Psoas muscle (tissue), 8 donors: Measurements from ENCODE around the gene PRG2. TPM values are rescaled to one million over a fixed set of nuclear protein-coding genes. Genes with fewer than 3 reads are reported as not detected.
"Not testable (repeated sequence)": the region's sequence is repeated elsewhere in the genome, so short reads cannot be mapped to it uniquely, and the experiment has no call there.

Experiments
- ATAC-seq, 4 donors: fragments of 200-7000 bp; cut with Tn5 transposase; one replicate each; pipeline ENCODE4 v1.9.1; 2020; ENCODE audit warnings: moderate library complexity in 3 of 4, mild to moderate bottlenecking in 2 of 4
- DNase-seq, 2 donors: peaks; one replicate each; pipeline ENCODE4 v3.0.0-alpha.2; 2020
- H3K27ac ChIP-seq: fragments of 200-600 bp; one replicate; pipeline ENCODE4 v1.8.0; 2022
- H3K27me3 ChIP-seq, 3 donors: fragments of 200-600 bp in 1 of 3; one replicate each; pipeline versions ENCODE4 v1.6.1 to v1.8.0; 2013 to 2022; ENCODE audit warnings: low read length in 2 of 3, mild to moderate bottlenecking in 2 of 3, moderate library complexity in 1 of 3; ENCODE audit not compliant: insufficient read depth in 3 of 3
- H3K36me3 ChIP-seq, 2 donors: fragments of 200-600 bp in 1 of 2; one replicate each; pipeline versions ENCODE4 v1.6.1 to v1.8.0; 2013 to 2022; ENCODE audit warnings: low read depth in 1 of 2, mild to moderate bottlenecking in 1 of 2, moderate library complexity in 1 of 2; ENCODE audit not compliant: insufficient read depth in 1 of 2
- H3K4me1 ChIP-seq: fragments of 200-600 bp; one replicate; pipeline ENCODE4 v1.8.0; 2022
- H3K4me3 ChIP-seq: fragments of 200-600 bp; one replicate; pipeline ENCODE4 v1.8.0; 2022; ENCODE audit warnings: mild to moderate bottlenecking
- H3K9me3 ChIP-seq: fragments of 200-600 bp; one replicate; pipeline ENCODE4 v1.8.0; 2022
- WGBS, 3 donors: extraction: QIAGEN DNeasy Blood & Tissue Kit; methylation state at CpG; one replicate each; pipeline versions ENCODE4 v1.1.6 to v1.1.7; 2013; 5-methylcytosine and 5-hydroxymethylcytosine counted together
- intact Hi-C, 2 donors: fragments of 100-400 bp; cut with DNase I; formaldehyde crosslinking; loops; one replicate each; pipeline versions ENCODE4 v1.11.0 to v1.14.2; 2022
- polyA plus RNA-seq, 3 donors: library from polyadenylated mRNA; stranded (reverse); fragments of 200-250 nt; gene quantifications; one replicate each; pipeline ENCODE4 v1.2.3, GENCODE V29; 2013
- total RNA-seq, 4 donors: library from RNA; stranded (reverse); fragmentation: NEBNext Ultra II Directional in 2 of 4; extraction: Animal tissue kit (Norgen Biotek cat#: 25700) in 2 of 4; gene quantifications; one replicate each; pipeline versions ENCODE4 v1.2.1 to v1.2.4, GENCODE V29; 2021 to 2023
- TF ChIP-seq, protein P1 (sequence below): fragments of 200-600 bp; IDR thresholded peaks from one replicate; pipeline ENCODE4 v1.8.0; 2022; ENCODE audit warnings: antibody characterized with exemption
- donor health status: healthy with polysubstance abuse.
- donor health status: DM: no; HTN: no; CAD: no; lungs with moderate emphysema.
- donor health status: Bipolar disorder and iron deficiency.
- donor health status: healthy.
- donor health status: DM: yes; HTN: yes; CAD: no.
- donor health status: DM: no; HTN: no; CAD: no.
- donor health status: DM: no; HTN: no; CAD: no.
- donor health status: DM: yes; HTN: yes; CAD: no.

Gene PRG2
- total and polyA plus RNA-seq, 7 donors = 0.25 TPM; not detected in 6

- H3K4me1 ChIP-seq = peaks cover 3% of the 10 kb centered on the region
- TF ChIP-seq, protein P1, sequence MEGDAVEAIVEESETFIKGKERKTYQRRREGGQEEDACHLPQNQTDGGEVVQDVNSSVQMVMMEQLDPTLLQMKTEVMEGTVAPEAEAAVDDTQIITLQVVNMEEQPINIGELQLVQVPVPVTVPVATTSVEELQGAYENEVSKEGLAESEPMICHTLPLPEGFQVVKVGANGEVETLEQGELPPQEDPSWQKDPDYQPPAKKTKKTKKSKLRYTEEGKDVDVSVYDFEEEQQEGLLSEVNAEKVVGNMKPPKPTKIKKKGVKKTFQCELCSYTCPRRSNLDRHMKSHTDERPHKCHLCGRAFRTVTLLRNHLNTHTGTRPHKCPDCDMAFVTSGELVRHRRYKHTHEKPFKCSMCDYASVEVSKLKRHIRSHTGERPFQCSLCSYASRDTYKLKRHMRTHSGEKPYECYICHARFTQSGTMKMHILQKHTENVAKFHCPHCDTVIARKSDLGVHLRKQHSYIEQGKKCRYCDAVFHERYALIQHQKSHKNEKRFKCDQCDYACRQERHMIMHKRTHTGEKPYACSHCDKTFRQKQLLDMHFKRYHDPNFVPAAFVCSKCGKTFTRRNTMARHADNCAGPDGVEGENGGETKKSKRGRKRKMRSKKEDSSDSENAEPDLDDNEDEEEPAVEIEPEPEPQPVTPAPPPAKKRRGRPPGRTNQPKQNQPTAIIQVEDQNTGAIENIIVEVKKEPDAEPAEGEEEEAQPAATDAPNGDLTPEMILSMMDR = no peak
- no peaks in the 10 kb centered on the region for H3K27me3 ChIP-seq
- peak in 1 of 2 donors; percentile 36 for DNase-seq
- peak in 3 of 4 donors; percentile 44 to 58 (median 51) for ATAC-seq
- peak overlapping the region; percentile 51 for H3K27ac ChIP-seq
- intact Hi-C loops = no loop called here
- 57 to 59% (median 57%) methylated on average over 4 of the region's 4 CpGs for WGBS, 3 donors
- H3K4me3 ChIP-seq = no peak overlapping the region
- peaks cover 0 to 26% of the 10 kb centered on the region in 2 donors for H3K36me3 ChIP-seq
- no peaks in the 10 kb centered on the region for H3K9me3 ChIP-seq
Measured at GRCh38 chr11:57406337-57406904, 16.0 kb upstream of the PRG2 start.

DNA sequence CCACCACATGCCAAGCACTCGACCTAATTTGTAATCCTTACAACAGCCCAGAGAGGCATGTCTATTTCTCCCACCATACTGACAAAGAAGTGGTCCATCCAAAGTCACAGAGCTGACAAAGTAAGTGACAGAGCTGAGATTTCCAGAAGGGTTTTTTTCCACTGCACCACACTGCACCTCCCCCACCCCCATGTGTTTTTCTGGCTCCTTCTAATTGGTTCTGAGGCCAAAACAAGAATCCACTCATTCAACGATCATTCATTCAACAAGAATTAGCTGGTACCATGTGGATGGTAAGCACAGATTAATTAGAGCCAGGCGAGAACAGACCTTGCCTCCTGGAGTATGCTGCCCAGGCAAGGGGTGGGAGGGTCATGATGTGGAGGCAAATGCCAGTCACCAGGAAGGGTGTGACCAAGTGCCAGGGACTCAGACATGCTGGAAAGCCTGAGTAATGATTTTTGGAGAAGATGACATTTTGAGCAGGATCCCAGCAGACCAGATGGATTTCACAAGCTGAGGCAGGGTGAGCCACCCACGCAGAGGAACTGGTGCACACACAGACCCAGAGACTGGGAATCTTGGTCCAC, 14.9 kb upstream of the PRG2 start:
- Histone ChIP-seq H3K4me1 (peaks cover 3% of the 10 kb centered on the region), H3K9me3 (no peaks in the 10 kb centered on the region), H3K4me3 (no peak overlapping the region), H3K27me3 (no peaks in the 10 kb centered on the region), H3K27ac (no peak overlapping the region), H3K36me3 (peaks cover 0 to 18% of the 10 kb centered on the region in 2 donors)
- TF ChIP-seq, protein P1 = no peak
- 45 to 68% (median 49%) methylated on average over 4 of the region's 4 CpGs for WGBS, 3 donors
- intact Hi-C loops = no loop called here
- no peak for DNase-seq
- ATAC-seq = no peak

DNA sequence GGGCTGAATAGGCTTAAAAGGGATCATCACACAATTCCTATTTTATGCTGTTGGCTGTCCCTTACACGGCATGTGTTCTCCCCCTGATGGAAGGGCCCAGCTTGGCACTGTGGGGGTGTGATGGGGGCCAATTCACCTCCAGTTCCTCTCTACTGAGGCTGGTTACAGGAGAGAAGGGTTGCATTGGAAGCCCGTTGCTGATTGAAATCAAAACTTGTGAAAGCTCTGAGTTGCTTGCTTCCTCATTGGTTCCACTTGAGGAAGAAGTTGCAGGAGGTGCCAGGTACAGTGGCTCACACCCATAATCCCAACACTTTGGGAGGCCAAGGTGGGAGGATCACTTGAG, 13.3 kb upstream of the PRG2 start:
- Histone ChIP-seq H3K4me1 (peaks cover 3% of the 10 kb centered on the region), H3K27ac (no peak overlapping the region), H3K4me3 (no peak overlapping the region), H3K36me3 (peaks cover 0 to 5% of the 10 kb centered on the region in 2 donors), H3K27me3 (no peaks in the 10 kb centered on the region), H3K9me3 (no peaks in the 10 kb centered on the region)
- WGBS, 3 donors = 82 to 88% (median 86%) methylated on average over 2 of the region's 2 CpGs
- ATAC-seq = no peak
- intact Hi-C loops = no loop called here
- no peak for DNase-seq
- TF ChIP-seq, protein P1 = no peak

GRCh38 chr11:57403003-57403801, 12.8 kb upstream of the PRG2 start:
- H3K4me3 ChIP-seq, intact Hi-C loops, DNase-seq, H3K36me3 ChIP-seq, ATAC-seq, H3K9me3 ChIP-seq, H3K27ac ChIP-seq, H3K4me1 ChIP-seq, H3K27me3 ChIP-seq: not testable (repeated sequence)
- WGBS, 3 donors = 79 to 86% (median 83%) methylated on average over 6 of the region's 6 CpGs
